Measurements from ENCODE around the gene KIF1B.

GRCh38 chr1:10384219-10384618 is 173.8 kb downstream of the KIF1B start:
- TF ChIP-seq CTCF (IDR thresholded peaks at IDR 0.05; ENCODE audit: insufficient read depth, low read length, poor library complexity, severe bottlenecking) (no peak), EZH2phosphoT487 (conservative IDR thresholded peaks at IDR 0.05; ENCODE audit: low read length) (no peak)
